OCI-LY1 (cell line): Measurements from ENCODE around the gene NR2C1.

Source experiments
- H2AFZ ChIP-seq: fragments of 200-600 bp; sonication (generic), shearing (Covaris generic); 2 replicates; pipeline ENCODE4 v1.6.0; 2014; ENCODE audit warnings: antibody characterized with exemption, mild to moderate bottlenecking, low read length
- H3F3A ChIP-seq: fragments of 200-600 bp; sonication (generic), shearing (Covaris generic); 2 replicates; pipeline ENCODE4 v1.6.0; 2014; ENCODE audit warnings: mild to moderate bottlenecking, antibody characterized with exemption, low read length, moderate library complexity; ENCODE audit not compliant: insufficient read depth
- H3K27ac ChIP-seq: fragments of 200-600 bp; sonication (generic); 2 replicates; pipeline ENCODE4 v1.5.1; 2014; ENCODE audit warnings: low read length, mixed run types, mild to moderate bottlenecking, low read depth; ENCODE audit not compliant: poor library complexity, severe bottlenecking
- H3K27me3 ChIP-seq: fragments of 200-600 bp; sonication (generic); 2 replicates; pipeline ENCODE4 v1.6.0; 2014; ENCODE audit warnings: antibody characterized with exemption, mild to moderate bottlenecking, low read length, moderate library complexity; ENCODE audit not compliant: insufficient read depth
- H3K36me3 ChIP-seq: fragments of 200-600 bp; sonication (generic); 2 replicates; pipeline ENCODE4 v1.6.1; 2014; ENCODE audit warnings: mild to moderate bottlenecking, antibody characterized with exemption, low read length, moderate library complexity, mixed read lengths; ENCODE audit not compliant: insufficient read depth
- H3K4me1 ChIP-seq: fragments of 200-600 bp; sonication (generic); 2 replicates; pipeline ENCODE4 v1.5.1; 2014; ENCODE audit warnings: mild to moderate bottlenecking, low read length, moderate library complexity; ENCODE audit not compliant: insufficient read depth, severe bottlenecking
- H3K4me2 ChIP-seq: fragments of 200-600 bp; sonication (generic), shearing (Covaris generic); 2 replicates; pipeline ENCODE4 v1.6.1; 2014; ENCODE audit warnings: low read length
- H3K4me3 ChIP-seq: fragments of 200-600 bp; sonication (generic); 2 replicates; pipeline ENCODE4 v1.5.1; 2014; ENCODE audit warnings: low read length, low read depth, mild to moderate bottlenecking, mixed read lengths; ENCODE audit not compliant: poor library complexity, severe bottlenecking
- H3K79me2 ChIP-seq: fragments of 200-600 bp; shearing (Covaris generic); 2 replicates; pipeline ENCODE4 v1.6.1; 2016; ENCODE audit warnings: mixed run types, low read length, mixed read lengths; ENCODE audit not compliant: insufficient read depth
- H3K9ac ChIP-seq: fragments of 200-600 bp; sonication (generic), shearing (Covaris generic); 2 replicates; pipeline ENCODE4 v1.6.1; 2014; ENCODE audit warnings: mild to moderate bottlenecking, low read length, mixed read lengths
- H3K9me2 ChIP-seq: fragments of 200-600 bp; sonication (generic), shearing (Covaris generic); 2 replicates; pipeline ENCODE4 v1.6.1; 2014; ENCODE audit warnings: low read depth, mild to moderate bottlenecking, low read length, mixed read lengths
- H3K9me3 ChIP-seq: fragments of 200-600 bp; shearing (Covaris generic); 2 replicates; pipeline ENCODE4 v1.6.1; 2014; ENCODE audit warnings: low read length, mixed read lengths
- H4K20me1 ChIP-seq: fragments of 200-600 bp; sonication (generic), shearing (Covaris generic); 2 replicates; pipeline ENCODE4 v1.6.0; 2016; ENCODE audit warnings: mild to moderate bottlenecking, low read length; ENCODE audit not compliant: insufficient read depth
- CTCF ChIP-seq: fragments of 200-600 bp; sonication (generic), shearing (Covaris generic); IDR thresholded peaks from 2 replicates; pipeline ENCODE4 v1.5.1; 2017; ENCODE audit warnings: mild to moderate bottlenecking, antibody characterized with exemption, low read length, moderate library complexity, mixed read lengths
- EZH2 ChIP-seq: fragments of 200-600 bp; sonication (generic), shearing (Covaris generic); IDR thresholded peaks from 2 replicates; pipeline ENCODE4 v1.8.0; 2017; ENCODE audit warnings: borderline replicate concordance, mixed run types, mild to moderate bottlenecking, antibody characterized with exemption, low read length, moderate library complexity, mixed read lengths

Gene NR2C1

GRCh38 chr12:95059984-95060383 lies 13.4 kb downstream of the NR2C1 start:
- no peaks in the 10 kb centered on the region for H3K27me3 ChIP-seq
- no peaks in the 10 kb centered on the region for H3K4me1 ChIP-seq
- TF ChIP-seq EZH2 (no peak), CTCF (no peak)
- no peak overlapping the region for H2AFZ ChIP-seq
- no peaks in the 10 kb centered on the region for H3K9me3 ChIP-seq
- no peaks in the 10 kb centered on the region for H4K20me1 ChIP-seq
- H3K9me2 ChIP-seq, result no peaks in the 10 kb centered on the region
- no peaks in the 10 kb centered on the region for H3F3A ChIP-seq
- no peak overlapping the region for H3K4me3 ChIP-seq
- H3K9ac ChIP-seq, result no peak overlapping the region
- H3K4me2 ChIP-seq, result no peak overlapping the region
- H3K79me2 ChIP-seq, result no peaks in the 10 kb centered on the region
- no peak overlapping the region for H3K27ac ChIP-seq
- peaks cover 88% of the 10 kb centered on the region for H3K36me3 ChIP-seq

GRCh38 chr12:95057424-95057823 lies 16.0 kb downstream of the NR2C1 start:
- Histone ChIP-seq H3K27ac (no peak overlapping the region), H3F3A (no peaks in the 10 kb centered on the region), H3K9ac (no peak overlapping the region), H3K9me3 (no peaks in the 10 kb centered on the region), H4K20me1 (no peaks in the 10 kb centered on the region), H3K4me3 (no peak overlapping the region), H2AFZ (no peak overlapping the region), H3K36me3 (peaks cover 74% of the 10 kb centered on the region), H3K27me3 (no peaks in the 10 kb centered on the region), H3K4me1 (no peaks in the 10 kb centered on the region), H3K79me2 (no peaks in the 10 kb centered on the region), H3K4me2 (no peak overlapping the region), H3K9me2 (no peaks in the 10 kb centered on the region)
- TF ChIP-seq EZH2 (no peak), CTCF (no peak)

- Histone ChIP-seq H3K79me2 (no peaks in the 10 kb centered on the region), H4K20me1 (no peaks in the 10 kb centered on the region), H3K9me3 (no peaks in the 10 kb centered on the region), H3K36me3 (peaks cover 72% of the 10 kb centered on the region), H3K4me3 (no peak overlapping the region), H3K27me3 (no peaks in the 10 kb centered on the region), H3K4me2 (no peak overlapping the region), H3F3A (no peaks in the 10 kb centered on the region), H3K4me1 (no peaks in the 10 kb centered on the region), H3K9ac (no peak overlapping the region), H3K27ac (no peak overlapping the region), H3K9me2 (no peaks in the 10 kb centered on the region), H2AFZ (no peak overlapping the region)
- TF ChIP-seq CTCF (no peak), EZH2 (no peak)
These were observed 18.4 kb downstream of the NR2C1 start for GRCh38 chr12:95055057-95055456.
